Measurements from ENCODE around the gene NDRG3. TPM values are rescaled to one million over a fixed set of nuclear protein-coding genes. Genes with fewer than 3 reads are reported as not detected.

Gene NDRG3
- total and polyA plus RNA-seq, 2 of the 8 experiments (the other 6 are each of a cell fraction or from before 2014, with no cell fraction given), result 25.7 to 32.3 TPM

DNA sequence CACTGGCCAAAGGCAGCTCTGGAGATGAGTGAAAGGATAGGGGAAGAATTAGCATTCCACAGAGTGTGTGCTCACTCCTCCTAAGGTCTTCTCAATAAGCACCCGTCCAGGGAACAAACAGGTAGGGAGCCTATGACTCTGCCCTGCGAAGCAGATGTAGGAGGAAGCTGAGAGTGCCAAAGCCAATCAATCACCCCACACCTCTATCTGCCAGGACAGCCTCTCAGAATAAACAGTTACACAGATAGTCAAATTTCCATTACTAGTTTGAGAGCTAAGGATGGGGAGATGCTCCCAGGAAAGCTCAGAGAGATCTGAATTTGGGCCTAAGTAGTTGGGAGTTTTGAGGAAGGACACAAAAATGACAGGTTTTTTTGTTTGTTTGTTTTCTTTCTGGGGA, 59.4 kb downstream of the NDRG3 start:
- Histone ChIP-seq H2BK12ac (ENCODE audit: low read depth, low read length) (no peak overlapping the region), H2BK15ac (ENCODE audit: low read length) (no peak overlapping the region), H3K27me3 (replicated peaks in 1 of 4; ENCODE audit: control insufficient read depth in 3 of 4, extremely low read depth in 1 of 4, insufficient read depth in 3 of 4, low read length in 3 of 4) (no peaks in the 10 kb centered on the region), H2AFZ (ENCODE audit: low read length) (no peak overlapping the region), H3K4me2 (ENCODE audit: insufficient read depth in 1 of 2, low read depth in 2 of 2, low read length in 2 of 2) (no peak overlapping the region), H3K79me2 (ENCODE audit: control insufficient read depth in 1 of 2, insufficient read depth in 2 of 2, low read length in 2 of 2) (no peaks in the 10 kb centered on the region), H4K8ac (ENCODE audit: extremely low read depth, insufficient read depth, low read length) (no peak overlapping the region), H2BK5ac (ENCODE audit: low read depth, low read length) (no peak overlapping the region; the same call in 1 of the 2 replicates), H3K36me3 (ENCODE audit: control insufficient read depth in 2 of 4, insufficient read depth in 4 of 4, low read length in 3 of 4) (peaks cover 0 to 5% (median 0%) of the 10 kb centered on the region in 4 experiments; a peak in 3 of 8 replicates), H3K9me3 (ENCODE audit: insufficient read depth in 2 of 2, low read depth in 1 of 2, low read length in 1 of 2) (no peaks in the 10 kb centered on the region), H3K23me2 (ENCODE audit: low read depth, low read length) (no peaks in the 10 kb centered on the region), H3K27ac (ENCODE audit: low read depth, low read length) (no peak overlapping the region), H3K56ac (replicated peaks; ENCODE audit: insufficient read length, low read depth, low read length) (no peak overlapping the region), H3K4me3 (ENCODE audit: extremely low read depth in 1 of 4, insufficient read depth in 2 of 4, low read depth in 3 of 4, low read length in 4 of 4) (no peak overlapping the region), H2AK5ac (ENCODE audit: low read depth, low read length) (no peak overlapping the region), H2BK120ac (replicated peaks; ENCODE audit: low read depth, low read length) (no peak overlapping the region), H3K14ac (ENCODE audit: insufficient read length) (no peak overlapping the region), H2BK20ac (ENCODE audit: low read length) (no peak overlapping the region), H3K9ac (replicated peaks in 1 of 4; ENCODE audit: extremely low read depth in 1 of 4, low read depth in 3 of 4, low read length in 3 of 4) (no peak overlapping the region), H3K4ac (replicated peaks; ENCODE audit: insufficient read length, low read depth, low read length) (no peak overlapping the region), H3K79me1 (ENCODE audit: low read depth, low read length) (no peaks in the 10 kb centered on the region), H3K4me1 (replicated peaks in 1 of 4; ENCODE audit: control insufficient read depth in 3 of 4, insufficient read depth in 4 of 4, low read length in 3 of 4) (no peaks in the 10 kb centered on the region), H3K23ac (ENCODE audit: insufficient read length) (no peak overlapping the region), H3K18ac (ENCODE audit: extremely low read depth, low read length) (no peak overlapping the region), H4K20me1 (replicated peaks in 1 of 2; ENCODE audit: control insufficient read depth in 1 of 2, insufficient read depth in 2 of 2, low read length in 2 of 2) (no peaks in the 10 kb centered on the region), H4K91ac (replicated peaks; ENCODE audit: insufficient read length, low read length) (no peak overlapping the region), H4K5ac (ENCODE audit: insufficient read length, low read depth, low read length) (no peak overlapping the region)
- DNase-seq (ENCODE audit: low read depth in 1 of 2, low spot score in 2 of 2) (no peak), FAIRE-seq (no peak)
- POLR2A ChIA-PET (ENCODE audit: partially characterized antibody), result interaction anchor here (0.7 kb wide), 1 partner anchor 81 kb away, joined by 3 read pairs; the partner anchor contains the start of gene RAB5IF
- CTCF ChIA-PET (ENCODE audit: partially characterized antibody), result interaction anchor here (0.6 to 0.9 kb wide), 2 partner anchors 36 to 63 kb away, joined by 3 read pairs; no protein-coding TSS in a partner anchor
- 89% methylated on average over 2 of the region's 2 CpGs; no CpG with 5 or more reads in 1 of the 2 experiments for WGBS, 2 experiments (ENCODE audit: extremely low coverage in 1 of 2, insufficient coverage in 1 of 2, insufficient read length in 1 of 2, insufficient replicate concordance in 2 of 2, low coverage in 1 of 2, low lambda C conversion rate in 2 of 2, missing lambda C conversion rate in 1 of 2)
- TF ChIP-seq CBX8 (IDR thresholded peaks at IDR 0.05; ENCODE audit: borderline replicate concordance, low read depth, low read length), result no peak
- TF ChIP-seq, protein P1, sequence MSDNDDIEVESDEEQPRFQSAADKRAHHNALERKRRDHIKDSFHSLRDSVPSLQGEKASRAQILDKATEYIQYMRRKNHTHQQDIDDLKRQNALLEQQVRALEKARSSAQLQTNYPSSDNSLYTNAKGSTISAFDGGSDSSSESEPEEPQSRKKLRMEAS (IDR thresholded peaks at IDR 0.05), result no peak
- no peak for TF ChIP-seq POLR2A (IDR thresholded peaks at IDR 0.05; ENCODE audit: control extremely low read depth in 1 of 2, low read depth in 2 of 2, low read length in 2 of 2)
- no peak for TF ChIP-seq TBP (IDR thresholded peaks at IDR 0.05; ENCODE audit: low read depth, low read length)
- TF ChIP-seq HDAC6 (IDR thresholded peaks at IDR 0.05; ENCODE audit: low read depth, low read length), result no peak
- no peak for TF ChIP-seq RAD21 (IDR thresholded peaks at IDR 0.05 in 1 of 2, conservative IDR thresholded peaks at IDR 0.05 in 1 of 2; ENCODE audit: low read depth in 2 of 2, low read length in 2 of 2)
- TF ChIP-seq CEBPB (IDR thresholded peaks at IDR 0.05; ENCODE audit: low read depth, low read length), result no peak
- no peak for TF ChIP-seq GTF2F1 (IDR thresholded peaks at IDR 0.05; ENCODE audit: borderline replicate concordance, low read depth, low read length)
- no peak for TF ChIP-seq NANOG (IDR thresholded peaks at IDR 0.05; ENCODE audit: insufficient read depth, low read depth, low read length, poor library complexity, severe bottlenecking)
- TF ChIP-seq FOSL1 (IDR thresholded peaks at IDR 0.05; ENCODE audit: insufficient read depth, low read depth, low read length), result no peak
- no peak for TF ChIP-seq TCF12 (IDR thresholded peaks at IDR 0.05; ENCODE audit: low read depth, low read length)

Measured in H1 (cell line).